ENCODE results near the gene HS3ST3A1. TPM values are rescaled to one million over a fixed set of nuclear protein-coding genes. Genes with fewer than 3 reads are reported as not detected.
"Not testable (repeated sequence)": the region's sequence is repeated elsewhere in the genome, so short reads cannot be mapped to it uniquely, and the experiment has no call there.

The HS3ST3A1 gene
- polyA plus RNA-seq, 4 donors: 1.2 to 4.5 (median 2.7) TPM

DNA sequence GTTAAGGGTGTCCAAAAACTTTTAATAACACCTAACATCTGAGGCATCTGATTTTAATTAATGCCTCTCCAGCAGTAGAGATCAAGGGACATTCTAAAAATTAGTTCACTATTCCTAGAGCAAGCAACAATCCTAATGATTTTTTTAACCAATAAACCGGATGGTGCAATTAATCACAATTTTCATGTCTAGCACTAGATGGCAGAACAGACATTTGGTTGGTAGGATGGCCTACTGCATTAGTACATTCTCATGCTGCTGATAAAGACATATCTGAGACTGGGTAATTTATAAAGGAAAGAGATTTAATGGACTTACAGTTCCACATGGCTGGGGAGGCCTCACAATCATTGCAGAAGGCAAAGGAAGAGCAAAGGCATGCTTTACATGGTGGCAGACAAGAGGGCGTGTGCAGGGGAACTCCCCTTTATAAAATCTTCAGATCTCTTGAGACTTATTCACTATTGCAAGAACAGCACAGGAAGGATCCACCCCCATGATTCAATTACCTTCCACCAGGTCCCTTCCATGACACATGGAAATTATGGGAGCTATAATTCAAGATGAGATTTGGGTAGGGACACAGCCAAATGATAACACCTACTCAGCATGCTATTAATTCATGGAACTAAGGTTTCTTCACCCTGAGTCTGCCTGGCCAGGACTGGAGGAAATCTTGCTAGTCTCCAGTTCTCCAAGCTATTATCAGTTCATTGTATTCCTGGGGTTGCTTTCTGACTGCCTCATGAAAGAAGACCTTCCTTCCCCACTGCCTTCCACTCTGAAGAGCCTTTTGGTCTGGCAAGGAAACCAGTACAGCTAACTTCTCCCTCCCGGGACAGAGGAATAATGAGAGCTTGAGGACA lies 24.8 kb downstream of the HS3ST3A1 start:
- DNase-seq (ENCODE audit: low read depth in 4 of 4, low spot score in 3 of 4): no peak

DNA sequence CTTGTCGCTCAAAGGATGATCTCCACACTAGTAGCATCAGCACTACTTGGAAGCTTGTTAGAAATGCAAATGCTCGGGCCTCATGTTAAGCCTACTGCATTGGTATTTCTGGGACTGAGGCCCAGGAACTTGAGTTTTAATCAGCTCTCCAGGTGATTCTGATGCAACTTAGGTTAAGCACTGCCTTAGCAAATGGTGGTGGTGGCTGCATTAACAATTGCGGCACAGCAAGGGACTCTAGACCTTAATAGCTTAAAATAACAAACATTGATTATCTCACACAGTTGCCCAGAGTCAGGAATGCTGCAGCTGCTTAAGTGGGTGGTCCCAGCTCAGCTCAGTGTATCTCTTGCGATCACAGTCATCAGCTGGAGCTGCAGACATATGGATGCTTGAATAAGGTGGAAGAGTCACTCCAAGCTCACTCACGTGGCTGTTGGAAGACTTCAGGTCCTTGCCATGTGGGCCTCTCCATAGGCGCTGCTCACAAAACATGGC lies 25.8 kb downstream of the HS3ST3A1 start:
- no peak for DNase-seq (ENCODE audit: low read depth in 4 of 4, low spot score in 3 of 4)

DNA sequence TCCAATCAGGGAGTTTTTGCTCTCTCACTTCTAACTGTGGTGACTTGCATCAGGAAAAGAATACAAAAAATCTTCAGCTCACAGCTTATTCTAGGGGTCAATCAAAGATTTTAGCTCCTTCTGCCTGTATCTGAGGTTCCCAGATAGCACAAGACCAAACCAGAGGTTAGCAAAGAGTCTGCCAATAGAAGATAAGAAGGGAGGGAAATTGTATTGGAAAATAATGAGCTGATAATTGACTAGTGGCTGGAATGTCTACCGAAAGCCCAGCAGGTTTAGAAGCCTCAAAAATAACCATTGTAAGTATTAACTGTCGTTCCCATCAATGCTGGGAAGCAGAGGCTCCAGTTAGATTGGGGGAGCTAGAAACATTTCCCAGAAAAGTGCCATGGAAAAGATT lies 26.3 kb downstream of the HS3ST3A1 start:
- no peak for DNase-seq (ENCODE audit: low read depth in 4 of 4, low spot score in 3 of 4)

DNA sequence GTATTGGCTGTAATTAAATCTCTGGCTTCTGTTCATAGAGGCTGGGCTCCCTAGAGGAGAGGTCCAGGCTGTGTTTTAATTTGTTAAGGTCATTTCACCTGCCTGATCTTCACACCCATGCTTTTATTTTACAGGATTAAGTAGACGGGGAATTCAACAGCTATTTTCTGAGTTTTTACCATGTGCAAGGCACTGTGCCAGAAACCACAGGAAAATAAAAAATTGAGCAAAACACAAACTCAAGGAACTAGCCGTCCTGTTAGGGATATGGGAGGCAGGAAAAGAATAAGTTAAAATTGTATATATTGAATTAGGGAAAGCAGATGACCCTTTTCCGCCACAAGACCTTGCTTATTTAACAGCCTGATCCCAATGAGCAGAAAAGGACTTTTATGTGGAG lies 29.1 kb downstream of the HS3ST3A1 start:
- no peak for DNase-seq (ENCODE audit: low read depth in 4 of 4, low spot score in 3 of 4)

DNA sequence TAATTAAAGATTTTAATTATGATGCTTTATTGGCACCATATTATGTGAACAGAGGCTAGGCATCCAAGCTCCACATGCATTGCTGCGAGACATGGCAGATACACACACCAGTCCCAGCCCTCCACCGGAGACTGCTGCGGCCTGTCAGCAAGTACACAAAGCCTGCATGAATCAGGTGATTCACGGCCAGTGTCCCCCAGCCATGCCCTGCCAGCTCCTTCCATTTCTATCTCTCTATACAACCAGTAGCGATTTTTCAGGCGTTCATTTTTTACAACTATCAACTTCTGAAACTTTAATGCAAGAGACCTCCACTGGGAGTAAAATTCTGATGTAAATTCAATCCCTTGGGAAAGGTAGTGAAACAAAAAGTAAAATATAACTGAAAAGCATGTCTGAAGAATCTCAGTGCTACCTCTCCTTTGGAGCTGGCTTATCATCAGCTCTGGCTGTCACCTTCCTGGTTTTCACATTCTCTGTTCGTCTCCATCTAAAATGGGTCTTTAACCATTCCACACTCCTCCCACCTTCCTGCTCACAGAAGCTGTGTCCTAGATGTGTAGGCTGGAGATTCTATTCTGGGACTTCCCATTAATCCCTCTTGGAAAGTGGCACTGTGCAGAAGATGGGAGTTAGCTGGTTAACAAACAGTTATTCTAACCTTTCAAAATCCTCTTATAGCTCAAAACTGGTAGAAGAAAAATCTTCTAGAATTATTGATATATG lies 32.2 kb downstream of the HS3ST3A1 start:
- DNase-seq (ENCODE audit: low read depth in 4 of 4, low spot score in 3 of 4): no peak

DNA sequence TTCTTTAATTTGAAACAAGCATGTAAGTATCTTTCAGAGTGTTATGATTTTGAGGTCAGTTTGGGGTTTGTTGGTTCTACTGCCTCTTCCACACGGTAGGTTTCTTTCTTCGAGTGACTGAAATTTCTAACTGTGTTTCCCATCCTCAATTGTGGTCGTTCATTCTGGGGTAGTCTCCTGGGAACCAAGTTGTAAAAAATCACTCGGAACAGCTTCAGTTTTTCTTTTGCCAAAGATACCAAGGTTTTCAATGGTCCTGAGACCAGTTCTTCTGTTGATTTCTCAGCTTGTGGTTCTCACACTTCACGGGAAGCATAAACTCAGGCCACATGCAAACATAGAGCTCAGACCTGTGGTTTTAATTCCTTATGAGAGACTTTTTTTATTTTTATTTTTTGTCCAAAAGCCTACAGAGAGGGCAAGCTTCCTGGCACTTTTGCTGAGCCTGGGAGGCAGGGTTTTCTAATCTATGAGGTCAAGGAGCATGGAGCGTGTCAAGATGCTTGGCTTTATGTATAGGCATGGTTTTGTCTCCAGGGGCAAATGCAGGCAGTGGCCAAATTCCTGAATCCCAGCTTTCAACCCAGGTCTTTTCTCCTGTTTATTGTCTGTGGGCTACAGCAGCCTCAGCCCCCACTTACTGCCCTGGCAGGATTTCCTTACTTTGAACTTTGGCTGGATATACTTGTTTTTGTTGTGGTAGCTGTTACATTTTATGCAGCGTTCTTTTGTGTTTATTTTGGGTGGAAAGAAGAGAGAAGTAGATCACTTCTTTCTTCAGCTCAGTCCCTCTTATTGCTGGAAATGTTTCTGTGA lies 32.9 kb downstream of the HS3ST3A1 start:
- no peak for DNase-seq (ENCODE audit: low read depth in 4 of 4, low spot score in 3 of 4)

DNA sequence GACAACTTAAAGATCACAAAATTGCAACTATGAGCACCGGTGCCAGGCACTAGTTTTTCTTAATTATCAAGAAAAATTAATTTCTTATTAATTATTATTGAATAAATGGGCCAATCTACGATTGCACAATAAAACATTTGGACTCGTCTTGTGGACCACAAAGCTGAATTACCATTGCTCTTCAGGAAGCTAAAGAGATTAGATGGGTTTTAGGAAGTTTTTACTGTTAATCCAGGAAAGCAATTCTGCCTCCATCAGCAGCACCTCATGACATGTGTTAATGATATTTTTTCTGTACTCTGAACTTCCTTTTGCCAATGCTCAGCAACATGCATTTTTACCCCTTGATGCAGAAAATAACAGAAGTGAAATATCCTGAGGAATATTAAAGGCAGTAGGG lies 37.9 kb downstream of the HS3ST3A1 start:
- DNase-seq (ENCODE audit: low read depth in 4 of 4, low spot score in 3 of 4): no peak

DNA sequence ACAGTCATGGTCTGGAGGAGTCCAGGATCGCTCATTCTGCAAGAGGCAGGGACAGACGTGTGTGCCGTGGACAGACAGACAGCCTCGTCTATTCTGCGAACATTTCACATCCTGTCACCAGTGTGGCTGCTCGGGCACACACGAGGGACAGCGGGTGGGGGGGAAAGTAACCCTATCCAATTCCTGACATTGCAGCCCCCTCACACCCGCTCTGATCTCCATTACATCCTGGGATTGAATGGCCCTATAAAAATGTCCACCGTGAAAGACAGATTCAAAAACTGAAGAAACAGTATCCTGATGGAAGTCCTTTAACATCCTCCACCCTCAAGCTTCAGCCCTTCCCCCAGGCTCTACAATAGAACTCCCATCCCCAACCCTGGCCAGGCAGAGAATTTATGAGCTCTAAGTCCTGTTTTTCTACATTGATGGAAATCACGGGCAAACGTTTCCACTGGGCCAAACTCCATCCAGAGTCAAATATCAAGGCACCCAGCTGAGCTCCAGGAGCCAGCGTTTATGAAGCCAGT lies 39.4 kb downstream of the HS3ST3A1 start:
- DNase-seq (ENCODE audit: low read depth in 4 of 4, low spot score in 3 of 4): peak; percentile 36 to 69 (median 42)

DNA sequence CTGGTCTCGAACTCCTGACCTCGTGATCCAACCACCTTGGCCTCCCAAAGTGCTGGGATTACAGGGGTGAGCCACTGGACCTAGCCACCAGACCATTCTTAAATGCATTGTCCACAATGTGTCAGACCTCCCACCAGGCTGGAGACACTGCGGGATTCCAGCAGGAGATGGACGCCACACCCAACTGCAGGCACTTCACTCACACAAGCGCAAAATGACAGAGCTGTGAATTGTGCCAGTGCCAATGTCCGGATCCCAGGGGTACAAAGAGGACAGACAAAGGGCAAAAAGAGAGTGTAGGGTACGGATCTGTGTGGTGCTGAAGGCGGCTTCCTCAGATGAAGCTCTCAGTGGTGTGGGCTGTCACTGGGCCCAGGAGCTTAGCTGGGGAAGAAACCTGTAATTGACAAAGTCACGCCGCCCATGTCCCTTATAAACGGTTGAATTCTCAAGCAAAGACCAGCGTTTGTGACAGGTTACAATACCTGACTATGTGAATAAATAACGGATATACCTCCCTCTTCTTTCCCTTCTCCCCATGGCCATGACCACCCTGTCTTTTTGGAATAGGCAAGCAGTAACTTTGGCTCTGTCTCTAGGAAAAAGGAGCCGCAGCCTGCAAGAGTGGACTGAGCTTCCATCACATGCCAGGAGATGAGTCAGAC lies 40.0 kb downstream of the HS3ST3A1 start:
- DNase-seq (ENCODE audit: low read depth in 4 of 4, low spot score in 3 of 4): no peak

DNA sequence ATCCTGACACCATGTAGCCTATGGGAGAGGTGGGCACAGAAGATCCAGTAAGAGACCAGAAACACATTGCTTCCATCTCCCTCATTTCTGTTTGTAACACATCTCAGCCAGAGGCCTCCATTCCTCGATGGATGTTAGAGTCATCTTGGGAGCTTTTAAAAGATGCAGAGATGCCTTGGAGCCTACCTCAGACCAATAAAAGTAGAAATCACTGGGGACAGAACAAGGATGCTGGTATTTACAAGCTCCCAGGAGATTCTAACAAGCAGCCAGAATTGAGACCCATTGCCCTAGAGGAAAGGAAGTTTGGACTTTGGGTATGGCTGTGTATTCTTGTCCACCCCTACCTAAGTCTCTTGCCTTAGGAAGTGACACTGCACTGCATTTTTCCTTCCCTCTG lies 40.8 kb downstream of the HS3ST3A1 start:
- no peak for DNase-seq (ENCODE audit: low read depth in 4 of 4, low spot score in 3 of 4)

DNA sequence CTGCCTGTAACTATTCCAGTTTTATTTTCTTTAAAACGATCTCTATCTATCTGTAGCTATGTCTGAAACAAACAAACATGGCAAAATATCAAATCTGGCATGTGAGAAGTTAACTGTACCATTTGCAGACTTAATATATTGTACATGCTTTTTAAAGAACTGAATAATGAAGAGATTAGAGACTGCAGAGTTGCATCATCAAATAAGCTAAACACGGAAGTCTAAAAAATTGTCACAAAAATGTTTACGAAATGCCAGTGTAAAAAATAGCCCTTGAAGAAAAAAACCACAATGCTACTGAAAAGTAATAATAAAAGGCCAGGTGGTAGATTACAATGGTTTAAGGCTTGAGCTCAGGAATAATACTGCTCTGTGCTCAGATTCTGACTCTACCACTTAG lies 43.1 kb downstream of the HS3ST3A1 start:
- no peak for DNase-seq (ENCODE audit: low read depth in 4 of 4, low spot score in 3 of 4)

DNA sequence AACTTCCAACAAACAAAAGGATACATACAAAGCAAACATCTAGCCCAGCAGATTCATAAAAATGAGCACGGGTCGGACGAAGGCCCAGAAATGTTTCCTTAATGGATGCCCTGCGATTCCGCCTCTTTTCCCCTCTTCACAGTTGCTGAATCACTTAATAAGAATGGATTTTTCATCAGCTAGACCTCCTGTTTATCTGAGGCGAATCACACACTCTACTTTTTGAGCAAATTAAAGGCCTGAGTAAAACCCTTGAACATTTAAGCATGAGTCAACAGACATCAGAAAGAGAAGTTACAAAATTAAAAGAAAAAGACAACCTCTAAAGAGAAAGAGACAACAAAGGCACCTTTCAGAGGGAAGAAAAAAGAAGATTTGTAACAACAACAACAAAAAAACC lies 44.7 kb downstream of the HS3ST3A1 start:
- DNase-seq (ENCODE audit: low read depth in 4 of 4, low spot score in 3 of 4): no peak

DNA sequence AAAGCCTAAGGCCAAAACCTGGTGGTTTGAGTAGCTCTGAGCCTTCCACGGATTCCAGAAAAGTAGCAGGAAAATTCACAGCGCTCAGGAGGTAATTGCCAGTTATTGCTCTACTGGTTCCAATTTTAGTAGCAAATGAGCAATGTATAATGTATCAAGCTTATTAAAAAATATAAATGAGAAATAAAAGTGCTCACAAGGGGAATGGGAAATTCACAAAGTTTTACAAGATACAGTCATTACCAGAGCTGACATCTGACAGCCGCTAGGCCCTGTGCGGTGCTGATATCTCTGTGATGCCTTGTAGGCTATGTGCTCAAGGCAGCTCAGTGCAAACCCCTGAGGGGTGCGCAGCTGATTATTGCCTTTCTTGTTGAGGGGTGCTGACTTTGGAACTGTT lies 47.5 kb downstream of the HS3ST3A1 start:
- DNase-seq (ENCODE audit: low read depth in 4 of 4, low spot score in 3 of 4): no peak

DNA sequence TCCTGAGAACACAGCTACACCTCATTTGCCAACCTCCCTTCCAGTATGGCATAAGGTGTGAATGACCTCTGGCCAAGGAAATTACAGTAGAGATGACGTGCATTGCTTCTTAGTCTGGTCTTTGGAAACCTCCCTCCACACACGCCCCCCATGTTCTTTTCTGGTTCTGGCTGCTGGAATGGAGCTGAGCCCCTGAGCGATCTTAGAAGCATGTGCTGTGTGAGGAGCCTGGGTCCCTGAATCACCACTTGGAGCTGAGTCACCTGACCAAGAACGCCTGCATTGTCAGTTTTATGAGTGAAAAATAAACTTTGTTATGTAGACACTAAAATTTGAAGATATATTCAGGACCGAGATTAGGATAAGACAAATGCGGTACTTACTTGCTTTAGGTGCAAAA lies 51.4 kb downstream of the HS3ST3A1 start:
- no peak for DNase-seq (ENCODE audit: low read depth in 4 of 4, low spot score in 3 of 4)

DNA sequence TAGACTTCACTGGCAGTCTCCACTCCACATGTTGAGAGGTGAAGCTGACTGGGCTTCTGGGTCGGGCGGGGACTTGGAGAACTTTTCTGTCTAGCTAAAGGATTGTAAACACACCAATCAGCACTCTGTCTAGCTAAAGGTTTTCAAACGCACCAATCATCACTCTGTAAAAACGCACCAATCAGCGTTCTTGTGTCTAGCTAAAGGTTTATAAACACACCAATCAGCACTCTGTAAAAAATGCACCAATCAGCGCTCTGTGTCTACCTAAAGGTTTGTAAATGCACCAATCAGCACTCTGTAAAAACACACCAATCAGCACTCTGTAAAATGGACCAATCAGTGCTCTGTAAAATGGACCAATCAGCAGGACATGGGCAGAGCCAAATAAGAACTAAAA lies 53.2 kb downstream of the HS3ST3A1 start:
- not testable (repeated sequence) for DNase-seq (ENCODE audit: low read depth in 4 of 4, low spot score in 3 of 4)

DNA sequence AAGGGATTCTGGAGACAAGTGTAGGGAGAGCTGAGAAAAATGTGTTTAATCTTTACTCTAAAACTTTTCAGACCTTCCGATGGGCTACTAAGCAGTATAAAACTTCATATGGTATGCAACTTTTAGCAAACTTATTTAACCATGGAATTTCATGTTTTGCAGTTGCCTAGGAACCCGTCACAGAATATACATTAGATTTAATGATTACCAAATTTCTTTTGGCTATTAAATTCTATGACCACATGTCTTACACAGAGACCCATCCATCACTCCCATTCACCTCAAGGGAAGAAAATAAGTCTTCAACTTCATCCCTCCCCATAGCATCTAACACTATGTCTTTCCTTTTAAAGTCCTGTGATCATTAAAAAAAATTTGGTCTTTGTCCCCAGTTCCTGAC lies 54.9 kb downstream of the HS3ST3A1 start:
- no peak for DNase-seq (ENCODE audit: low read depth in 4 of 4, low spot score in 3 of 4)

DNA sequence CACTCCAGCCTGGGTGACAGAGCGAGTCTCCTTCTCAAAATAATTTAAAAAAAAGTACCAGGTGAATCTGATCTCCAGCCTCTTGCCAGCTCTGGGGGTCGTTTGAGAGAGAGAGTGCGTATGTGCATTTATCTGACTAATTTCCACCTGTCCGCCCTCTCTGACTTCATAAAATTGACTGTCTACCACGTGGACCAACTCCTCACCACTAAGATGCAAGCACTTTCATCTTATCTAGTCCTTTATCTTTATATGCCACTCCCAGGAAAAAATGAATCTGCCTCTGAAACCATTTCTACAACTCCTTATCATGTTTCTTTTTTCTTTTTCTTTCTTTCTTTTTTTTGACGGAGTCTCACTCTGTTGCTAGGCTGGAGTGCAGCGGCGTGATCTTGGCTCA lies 55.8 kb downstream of the HS3ST3A1 start:
- no peak for DNase-seq (ENCODE audit: low read depth in 4 of 4, low spot score in 3 of 4)

DNA sequence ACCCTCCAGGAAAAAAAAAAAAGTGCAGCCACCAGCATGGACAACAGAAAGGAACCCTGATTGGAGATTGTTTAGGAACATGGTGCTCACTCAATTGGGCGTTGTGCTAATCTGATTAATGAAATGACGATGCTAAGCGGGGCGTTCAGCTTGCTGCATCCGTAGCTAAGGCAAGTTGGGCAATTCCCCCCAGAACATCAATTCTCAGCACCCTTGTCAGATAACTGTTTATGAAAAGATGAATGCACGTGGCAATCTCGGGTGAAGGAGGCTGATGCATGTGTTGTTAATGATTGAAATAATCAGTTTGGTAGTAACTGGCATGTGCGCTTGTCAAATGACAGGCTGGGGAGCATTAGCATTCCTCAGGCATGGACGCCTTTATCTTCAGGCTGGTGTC lies 57.0 kb downstream of the HS3ST3A1 start:
- DNase-seq (ENCODE audit: low read depth in 4 of 4, low spot score in 3 of 4): no peak

DNA sequence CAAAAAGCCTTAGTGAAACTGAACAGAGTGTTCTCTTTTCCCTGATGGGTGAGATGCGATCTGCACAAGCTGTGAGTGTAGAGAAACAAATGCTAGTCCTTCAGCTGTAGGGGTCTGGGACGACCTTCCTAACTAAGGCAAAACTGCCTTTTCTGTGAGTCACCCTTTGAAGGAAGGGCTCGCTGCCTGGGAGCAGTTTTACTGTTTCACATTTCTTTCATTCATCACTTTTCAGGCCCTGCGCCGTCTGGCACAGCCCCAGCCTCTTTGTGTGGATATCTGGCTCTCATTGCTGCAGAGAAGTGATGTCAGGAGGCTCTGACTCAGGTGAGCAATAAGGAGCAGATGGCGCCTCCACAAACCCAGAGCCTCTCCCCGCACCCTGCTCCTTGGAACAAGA lies 57.4 kb downstream of the HS3ST3A1 start:
- no peak for DNase-seq (ENCODE audit: low read depth in 4 of 4, low spot score in 3 of 4)

DNA sequence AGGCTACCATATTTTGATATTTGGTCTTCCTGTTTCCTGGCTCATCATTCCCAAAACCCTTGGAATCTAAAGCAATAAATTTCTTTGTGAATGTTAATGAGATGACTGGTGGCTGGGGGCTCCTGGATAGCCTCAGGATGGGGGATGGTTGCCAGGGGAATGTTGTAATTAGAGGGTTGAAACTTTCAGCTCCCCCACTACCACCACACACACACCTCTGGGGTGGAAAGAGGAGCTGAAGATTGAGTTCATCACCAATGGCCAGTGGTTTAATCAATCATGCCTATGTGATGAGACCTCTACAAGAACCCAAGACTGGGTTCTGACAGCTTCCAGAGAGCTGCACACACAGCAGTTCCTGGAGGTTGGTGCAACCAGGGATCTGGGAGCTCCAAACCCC lies 59.1 kb downstream of the HS3ST3A1 start:
- no peak for DNase-seq (ENCODE audit: low read depth in 4 of 4, low spot score in 3 of 4)

All from left renal pelvis (tissue), 4 donors.